Stimulated activated CD8-positive, alpha-beta memory T cell treated with anti-CD3 and anti-CD28 coated beads, Interleukin-15, amount 100 ng/mL, for 48 hours (primary cell): ENCODE measurements around the gene DCAF7.

ENCODE experiments used
- DNase-seq, 2 donors: peaks; one replicate each; pipeline ENCODE4 v3.0.0-alpha.2; 2020; ENCODE audit warnings: low read depth in 2 of 2

DCAF7 gene

GRCh38 chr17:63524051-63524450 lies 26.2 kb upstream of the DCAF7 start:
- DNase-seq = no peak

- DNase-seq = no peak
These were observed 24.9 kb upstream of the DCAF7 start for GRCh38 chr17:63525190-63525946.

- DNase-seq = no peak
These were observed 23.4 kb upstream of the DCAF7 start for GRCh38 chr17:63526861-63527260.

GRCh38 chr17:63528183-63528582 lies 22.1 kb upstream of the DCAF7 start:
- no peak for DNase-seq

- DNase-seq = no peak
These were observed 20.3 kb upstream of the DCAF7 start for GRCh38 chr17:63529711-63530556.

- DNase-seq = no peak
These were observed 19.7 kb upstream of the DCAF7 start for GRCh38 chr17:63530557-63531021.

GRCh38 chr17:63531022-63531965 lies 19.0 kb upstream of the DCAF7 start:
- no peak for DNase-seq

GRCh38 chr17:63533433-63534077 lies 16.7 kb upstream of the DCAF7 start:
- no peak for DNase-seq

GRCh38 chr17:63534078-63534570 lies 16.2 kb upstream of the DCAF7 start:
- no peak for DNase-seq

- DNase-seq = no peak
These were observed 15.3 kb upstream of the DCAF7 start for GRCh38 chr17:63534816-63535455.

GRCh38 chr17:63535640-63536039 lies 14.6 kb upstream of the DCAF7 start:
- no peak for DNase-seq

- no peak for DNase-seq
These were observed 13.3 kb upstream of the DCAF7 start for GRCh38 chr17:63537001-63537400.

- no peak for DNase-seq
These were observed 12.1 kb upstream of the DCAF7 start for GRCh38 chr17:63537991-63538692.

GRCh38 chr17:63538693-63539595 lies 11.3 kb upstream of the DCAF7 start:
- no peak for DNase-seq

GRCh38 chr17:63540590-63540989 lies 9.7 kb upstream of the DCAF7 start:
- DNase-seq = no peak

- DNase-seq = no peak
These were observed 8.1 kb upstream of the DCAF7 start for GRCh38 chr17:63542218-63542545.

GRCh38 chr17:63542942-63543821 lies 7.1 kb upstream of the DCAF7 start:
- no peak for DNase-seq

GRCh38 chr17:63543822-63544420 lies 6.4 kb upstream of the DCAF7 start:
- DNase-seq = no peak
